K562 (cell line): ENCODE data around the gene MALAT1. TPM values are rescaled to one million over a fixed set of nuclear protein-coding genes. Genes with fewer than 3 reads are reported as not detected.

Source experiments
- ATF4 ChIP-seq: fragments of 450-650 bp; formaldehyde crosslinking; IDR thresholded peaks from 2 replicates; pipeline ENCODE4 v1.4.0; 2022; ENCODE audit warnings: mild to moderate bottlenecking, moderate library complexity
- BRF1 ChIP-seq: IDR thresholded peaks from 3 replicates; pipeline ENCODE4 v1.6.1; 2011; ENCODE audit warnings: borderline replicate concordance, mild to moderate bottlenecking; ENCODE audit not compliant: insufficient read length; ENCODE audit errors: extremely low read depth
- CEBPB ChIP-seq: fragments of 450-650 bp; IDR thresholded peaks from 2 replicates; pipeline ENCODE4 v1.6.1; 2016; ENCODE audit warnings: missing genetic modification characterization, missing compliant biosample characterization
- FOXP1 ChIP-seq: sonication (generic); formaldehyde crosslinking; IDR thresholded peaks from 2 replicates; pipeline ENCODE4 v1.8.0; 2022; ENCODE audit warnings: mild to moderate bottlenecking, missing genetic modification reagents
- GABPB2 ChIP-seq: fragments of 250-450 bp; sonication (Bioruptor Pico); conservative IDR thresholded peaks from 2 replicates; pipeline ENCODE4 v1.5.1; 2021; ENCODE audit warnings: mild to moderate bottlenecking
- HNRNPH1 ChIP-seq: fragments of 200-400 bp; formaldehyde crosslinking; optimal IDR thresholded peaks from 2 replicates; pipeline ENCODE3; 2017; ENCODE audit warnings: low read depth, mild to moderate bottlenecking, low read length, moderate library complexity
- IRF1 ChIP-seq: sonication (generic); formaldehyde crosslinking; IDR thresholded peaks from 2 replicates; pipeline ENCODE4 v1.8.0; 2022; ENCODE audit warnings: missing genetic modification reagents, mild to moderate bottlenecking, borderline replicate concordance
- KAT7 ChIP-seq: sonication (generic); formaldehyde crosslinking; IDR thresholded peaks from 2 replicates; pipeline ENCODE4 v1.8.0; 2022; ENCODE audit warnings: missing genetic modification reagents, mild to moderate bottlenecking, borderline replicate concordance
- LCOR ChIP-seq: sonication (generic); formaldehyde crosslinking; IDR thresholded peaks from 2 replicates; pipeline ENCODE4 v1.8.0; 2022; ENCODE audit warnings: mild to moderate bottlenecking, missing genetic modification reagents
- MBD2 ChIP-seq: sonication (generic); IDR thresholded peaks from 2 replicates; pipeline ENCODE4 v1.6.1; 2016; ENCODE audit warnings: low read depth, borderline replicate concordance
- MED1 ChIP-seq: sonication (generic); formaldehyde crosslinking; IDR thresholded peaks from 2 replicates; pipeline ENCODE4 v1.8.1; 2023; ENCODE audit warnings: missing genetic modification reagents, borderline replicate concordance
- PATZ1 ChIP-seq: fragments of 250-450 bp; sonication (Bioruptor Pico); IDR thresholded peaks from 2 replicates; pipeline ENCODE4 v1.5.0; 2020; ENCODE audit warnings: mild to moderate bottlenecking, borderline replicate concordance
- RAD51 ChIP-seq: fragments of 450-650 bp; IDR thresholded peaks from 2 replicates; pipeline ENCODE4 v1.7.1; 2016; ENCODE audit warnings: low read depth, mild to moderate bottlenecking, borderline replicate concordance
- RFX7 ChIP-seq: fragments of 250-450 bp; sonication (Bioruptor Pico); IDR thresholded peaks from 2 replicates; pipeline ENCODE4 v1.5.1; 2021; ENCODE audit warnings: mild to moderate bottlenecking
- SETDB1 ChIP-seq: IDR thresholded peaks from one replicate; pipeline ENCODE4 v1.6.1; 2012; ENCODE audit warnings: low read length, control low read depth, inconsistent platforms
- SIX5 ChIP-seq, 2 experiments: IDR thresholded peaks; 2 replicates each; pipeline ENCODE4 v1.6.1; 2011; ENCODE audit warnings: low read length in 2 of 2, borderline replicate concordance in 1 of 2, low read depth in 1 of 2, mild to moderate bottlenecking in 1 of 2, moderate library complexity in 1 of 2; ENCODE audit not compliant: insufficient read depth in 1 of 2
- SMARCA4 ChIP-seq: fragments of 450-650 bp; IDR thresholded peaks from 2 replicates; pipeline ENCODE4 v1.6.1; 2016
- TAL1 ChIP-seq: fragments of 450-650 bp; IDR thresholded peaks from 2 replicates; pipeline ENCODE4 v1.6.1; 2016; ENCODE audit warnings: mild to moderate bottlenecking
- TRIM24 ChIP-seq, 2 experiments: fragments of 450-650 bp; IDR thresholded peaks; 2 replicates each; pipeline ENCODE4 v1.6.1; 2016
- YBX1 ChIP-seq: fragments of 450-650 bp; IDR thresholded peaks from 2 replicates; pipeline ENCODE4 v1.7.1; 2016; ENCODE audit warnings: mild to moderate bottlenecking
- ZNF253 ChIP-seq: fragments of 250-450 bp; sonication (Bioruptor Pico); conservative IDR thresholded peaks from 2 replicates; pipeline ENCODE4 v1.6.1; 2021; ENCODE audit warnings: mild to moderate bottlenecking
- ZNF444 ChIP-seq: fragments of 250-450 bp; sonication (Bioruptor Pico); IDR thresholded peaks from 2 replicates; pipeline ENCODE4 v1.4.0; 2020; ENCODE audit warnings: mild to moderate bottlenecking, moderate library complexity
- polyA plus RNA-seq, 8 experiments: library from polyadenylated mRNA; depleted of rRNA in 4 of 8; stranded (reverse) in 5 of 8; unstranded in 3 of 8; fragments of >200 nt; fragmentation: Nextera tagmentation in 2 of 8; fragmentation: Illumina TruSeq in 1 of 8; extraction: Ambion mirVana in 2 of 8; extraction: Trizol in 1 of 8; gene quantifications; 2 replicates each; pipeline versions ENCODE4 v1.2.1 to v1.2.3, GENCODE V29; 2011 to 2014; ENCODE audit warnings: inconsistent platforms in 1 of 8, missing spikeins in 1 of 8
- total RNA-seq, 7 experiments: library from RNA; depleted of rRNA in 6 of 7; stranded (reverse); fragments of >200 nt in 6 of 7; fragmentation: Illumina TruSeq in 2 of 7; extraction: Trizol in 2 of 7; gene quantifications; 2 replicates each; pipeline versions ENCODE4 v1.2.1 to v1.2.3, GENCODE V29; 2011 to 2021; ENCODE audit warnings: low replicate concordance in 1 of 7
- TF ChIP-seq, protein P1 (sequence below), 2 experiments: fragments of 200-800 bp in 1 of 2; sonication (Bioruptor generic) in 1 of 2; sonication (generic) in 1 of 2; formaldehyde crosslinking in 1 of 2; IDR thresholded peaks in 1 of 2; conservative IDR thresholded peaks in 1 of 2; 2 replicates each; pipeline versions ENCODE4 v1.5.0 to v1.6.1; 2016 to 2020; ENCODE audit warnings: missing compliant biosample characterization in 1 of 2, missing genetic modification characterization in 1 of 2, missing genetic modification reagents in 1 of 2

The MALAT1 gene
- total and polyA plus RNA-seq, 9 of the 15 experiments (the other 6 are each of a cell fraction or from before 2014, with no cell fraction given) = 363 to 8,715 (median 2,351) TPM

DNA sequence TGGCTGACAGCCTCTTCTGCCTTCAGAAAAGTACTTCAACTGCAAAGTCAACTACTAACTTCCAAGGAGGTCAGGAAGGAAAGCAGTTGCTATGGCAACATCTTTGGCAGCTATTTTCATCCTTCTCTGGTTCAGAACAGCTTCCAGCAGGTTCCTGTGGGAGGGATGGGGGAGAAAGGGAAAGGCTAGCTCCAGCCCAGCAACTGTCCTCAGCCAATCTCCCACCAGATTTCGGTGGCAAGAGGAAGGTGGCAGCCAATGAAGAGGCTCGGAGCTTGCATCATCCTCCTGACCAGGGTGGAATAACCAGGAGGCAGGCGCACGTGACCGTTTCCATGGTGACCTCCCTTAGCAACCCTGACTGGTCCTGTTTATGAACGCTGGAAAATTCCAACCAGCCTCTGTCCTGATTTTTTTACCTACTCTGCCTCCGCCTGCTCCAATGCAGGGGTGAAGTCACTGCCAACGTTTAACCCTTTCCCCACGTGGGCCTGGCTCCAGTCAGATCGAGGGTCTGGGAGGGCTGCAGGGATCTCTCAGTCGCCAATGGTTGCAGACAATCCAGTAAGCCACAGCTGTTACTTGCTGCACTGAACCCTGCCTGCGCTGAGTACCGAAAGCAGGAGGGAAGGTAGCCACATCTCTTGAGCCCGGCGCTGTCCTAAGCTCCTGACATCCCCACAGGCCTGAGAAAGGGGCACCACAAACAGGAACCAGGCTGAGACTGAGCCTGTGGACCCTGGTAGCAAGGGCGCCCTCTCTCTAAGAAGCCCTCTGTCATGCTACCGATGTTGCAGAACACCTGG is 11.2 kb upstream of the MALAT1 start (continued):
- TF ChIP-seq RAD51 (peak; percentile 96), RFX7 (CRISPR knock-in tag) (no peak), SETDB1 (no peak), TAL1 (no peak), TRIM24 (IDR thresholded peaks at IDR 0.05) (no peak), MED1 (CRISPR knock-in tag) (no peak), LCOR (0 out of 2 replicates have a peak, but pooled peaks have one; percentile 70), CEBPB (tag) (peak; percentile 96), BRF1 (no peak), ZNF444 (CRISPR knock-in tag) (no peak), PATZ1 (CRISPR knock-in tag) (no peak), SIX5 (IDR thresholded peaks at IDR 0.05; ENCODE audit: borderline replicate concordance in 1 of 2, insufficient read depth in 1 of 2, low read depth in 1 of 2, low read length in 2 of 2) (no peak), YBX1 (no peak), MBD2 (no peak), HNRNPH1 (no peak), GABPB2 (CRISPR knock-in tag) (no peak), FOXP1 (CRISPR knock-in tag) (no peak), KAT7 (CRISPR knock-in tag) (0 out of 2 replicates have a peak, but pooled peaks have one; percentile 7), ATF4 (CRISPR knock-in tag) (peak; percentile 80), SMARCA4 (no peak), ZNF253 (no peak), IRF1 (no peak)
- TF ChIP-seq, protein P1, sequence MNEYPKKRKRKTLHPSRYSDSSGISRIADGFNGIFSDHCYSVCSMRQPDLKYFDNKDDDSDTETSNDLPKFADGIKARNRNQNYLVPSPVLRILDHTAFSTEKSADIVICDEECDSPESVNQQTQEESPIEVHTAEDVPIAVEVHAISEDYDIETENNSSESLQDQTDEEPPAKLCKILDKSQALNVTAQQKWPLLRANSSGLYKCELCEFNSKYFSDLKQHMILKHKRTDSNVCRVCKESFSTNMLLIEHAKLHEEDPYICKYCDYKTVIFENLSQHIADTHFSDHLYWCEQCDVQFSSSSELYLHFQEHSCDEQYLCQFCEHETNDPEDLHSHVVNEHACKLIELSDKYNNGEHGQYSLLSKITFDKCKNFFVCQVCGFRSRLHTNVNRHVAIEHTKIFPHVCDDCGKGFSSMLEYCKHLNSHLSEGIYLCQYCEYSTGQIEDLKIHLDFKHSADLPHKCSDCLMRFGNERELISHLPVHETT (CRISPR knock-in tag; conservative IDR thresholded peaks at IDR 0.05 in 1 of 2, IDR thresholded peaks at IDR 0.05 in 1 of 2) = no peak
